A673 (cell line): ENCODE measurements around the gene VAC14. TPM values are rescaled to one million over a fixed set of nuclear protein-coding genes. Genes with fewer than 3 reads are reported as not detected.

Experiments
- BruUV-seq: library from RNA; stranded (reverse); fragments of 400-500 nt; replicated peaks from 2 replicates; lab custom pipeline; 2021; lab: Mats Ljungman, UMichigan
- CTCF ChIA-PET: fragments of 300-600 bp; sonication (Branson Sonifier 250); formaldehyde crosslinking; loops from one replicate; lab custom pipeline; 2022; ENCODE audit warnings: antibody characterized with exemption; lab: Charles Lee
- POLR2A ChIA-PET: fragments of 300-600 bp; sonication (Branson Sonifier 250); formaldehyde crosslinking; loops from one replicate; lab custom pipeline; 2022; ENCODE audit warnings: antibody characterized with exemption; ENCODE audit not compliant: low non-redundant PET; lab: Charles Lee
- DNase-seq: peaks from one replicate; pipeline ENCODE4 v3.0.0-alpha.2; 2015; ENCODE audit warnings: low spot score
- H3K27ac ChIP-seq: fragments of 200-600 bp; sonication (generic); 2 replicates; pipeline ENCODE4 v1.5.1; 2016; ENCODE audit warnings: mixed run types, low read depth, mild to moderate bottlenecking, mixed read lengths, antibody characterized with exemption, low read length; ENCODE audit not compliant: poor library complexity, severe bottlenecking
- H3K27me3 ChIP-seq: fragments of 200-600 bp; sonication (generic); replicated peaks from 2 replicates; pipeline ENCODE4 v1.6.1; 2017; ENCODE audit warnings: mixed run types, low read depth, mild to moderate bottlenecking, mixed read lengths, antibody characterized with exemption, low read length; ENCODE audit not compliant: insufficient read depth, poor library complexity
- H3K36me3 ChIP-seq: fragments of 200-600 bp; sonication (generic); 2 replicates; pipeline ENCODE4 v1.6.1; 2016; ENCODE audit warnings: mixed run types, mild to moderate bottlenecking, mixed read lengths, antibody characterized with exemption, low read length; ENCODE audit not compliant: insufficient read depth, poor library complexity, severe bottlenecking
- H3K4me1 ChIP-seq: fragments of 200-600 bp; sonication (generic); 2 replicates; pipeline ENCODE4 v1.6.1; 2017; ENCODE audit warnings: mixed run types, mild to moderate bottlenecking, mixed read lengths, antibody characterized with exemption, low read length; ENCODE audit not compliant: insufficient read depth, poor library complexity, severe bottlenecking
- H3K4me3 ChIP-seq: fragments of 200-600 bp; sonication (generic); 2 replicates; pipeline ENCODE4 v1.5.1; 2016; ENCODE audit warnings: low read depth, mixed run types, mild to moderate bottlenecking, mixed read lengths, low read length; ENCODE audit not compliant: poor library complexity, severe bottlenecking
- H3K9me3 ChIP-seq: fragments of 200-600 bp; sonication (generic); 2 replicates; pipeline ENCODE4 v1.6.1; 2016; ENCODE audit warnings: mixed run types, low read depth, mild to moderate bottlenecking, mixed read lengths, antibody characterized with exemption, low read length; ENCODE audit not compliant: poor library complexity, severe bottlenecking
- CTCF ChIP-seq: fragments of 300-800, 200-600 bp; sonication (generic); conservative IDR thresholded peaks from 2 replicates; pipeline ENCODE4 v1.5.1; 2017; ENCODE audit warnings: low read depth, mild to moderate bottlenecking, antibody characterized with exemption, low read length, moderate library complexity, mixed read lengths
- EZH2 ChIP-seq: fragments of 200-600 bp; sonication (generic); IDR thresholded peaks from 2 replicates; pipeline ENCODE4 v1.6.1; 2017; ENCODE audit warnings: borderline replicate concordance, low read depth, mild to moderate bottlenecking, mixed read lengths, antibody characterized with exemption, low read length; ENCODE audit not compliant: poor library complexity, severe bottlenecking
- intact Hi-C: fragments of 100-400 bp; cut with micrococcal nuclease; formaldehyde crosslinking; loops from one replicate; pipeline ENCODE4 v1.10.0; 2022; ENCODE audit not compliant: unreplicated experiment
- total RNA-seq: library from RNA; stranded (reverse); gene quantifications from 2 replicates; pipeline ENCODE4 v1.2.3, GENCODE V29; 2021

Gene VAC14
- total RNA-seq, 1 experiment from 2014 or later, result 46.6 TPM

GRCh38 chr16:70657956-70658355 lies 143.0 kb downstream of the VAC14 start:
- no peaks in the 10 kb centered on the region for H3K27me3 ChIP-seq
- intact Hi-C loops, result loop anchor here (10.0 kb wide), 1 partner anchor 133 kb away; the partner anchor contains the start of genes COG4 and SF3B3
- no peaks in the 10 kb centered on the region for H3K4me1 ChIP-seq
- TF ChIP-seq CTCF (no peak), EZH2 (no peak)
- H3K9me3 ChIP-seq, result no peaks in the 10 kb centered on the region
- H3K36me3 ChIP-seq, result no peaks in the 10 kb centered on the region
- ChIA-PET POLR2A (no interaction called here), CTCF (no interaction called here)
- no TSS peak for BruUV-seq
- H3K27ac ChIP-seq, result no peak overlapping the region
- H3K4me3 ChIP-seq, result no peak overlapping the region
- no peak for DNase-seq

GRCh38 chr16:70656712-70657263 lies 144.2 kb downstream of the VAC14 start:
- ChIA-PET CTCF (no interaction called here), POLR2A (no interaction called here)
- Histone ChIP-seq H3K9me3 (no peaks in the 10 kb centered on the region), H3K4me3 (no peak overlapping the region), H3K36me3 (no peaks in the 10 kb centered on the region), H3K4me1 (no peaks in the 10 kb centered on the region), H3K27ac (no peak overlapping the region), H3K27me3 (no peaks in the 10 kb centered on the region)
- BruUV-seq, result no TSS peak
- TF ChIP-seq CTCF, result no peak
- no peak for TF ChIP-seq EZH2
- intact Hi-C loops, result loop anchor here (10.0 kb wide), 1 partner anchor 132 kb away; the partner anchor contains the start of genes COG4 and SF3B3
- no peak for DNase-seq

GRCh38 chr16:70656065-70656711 lies 144.8 kb downstream of the VAC14 start:
- Histone ChIP-seq H3K4me3 (no peak overlapping the region), H3K27ac (no peak overlapping the region), H3K9me3 (no peaks in the 10 kb centered on the region), H3K27me3 (no peaks in the 10 kb centered on the region), H3K4me1 (no peaks in the 10 kb centered on the region), H3K36me3 (no peaks in the 10 kb centered on the region)
- POLR2A ChIA-PET, result no interaction called here
- no TSS peak for BruUV-seq
- no peak for DNase-seq
- TF ChIP-seq CTCF (no peak), EZH2 (no peak)
- intact Hi-C loops, result loop anchor here (10.0 kb wide), 1 partner anchor 131 kb away; the partner anchor contains the start of genes COG4 and SF3B3
- CTCF ChIA-PET, result no interaction called here
